HG02870 (cell line): Measurements from ENCODE around the gene ARHGAP11B.
A peak's percentile ranks its signal among the peaks of the same experiment; 100 is the strongest.
"Not testable (repeated sequence)": the region's sequence is repeated elsewhere in the genome, so short reads cannot be mapped to it uniquely, and the experiment has no call there.

ENCODE experiments used
- ATAC-seq: cut with Tn5 transposase; IDR thresholded peaks from one replicate; pipeline ENCODE4 v1.9.1; 2021; ENCODE audit warnings: mild to moderate bottlenecking, moderate library complexity; ENCODE audit not compliant: unreplicated experiment

Gene ARHGAP11B

DNA sequence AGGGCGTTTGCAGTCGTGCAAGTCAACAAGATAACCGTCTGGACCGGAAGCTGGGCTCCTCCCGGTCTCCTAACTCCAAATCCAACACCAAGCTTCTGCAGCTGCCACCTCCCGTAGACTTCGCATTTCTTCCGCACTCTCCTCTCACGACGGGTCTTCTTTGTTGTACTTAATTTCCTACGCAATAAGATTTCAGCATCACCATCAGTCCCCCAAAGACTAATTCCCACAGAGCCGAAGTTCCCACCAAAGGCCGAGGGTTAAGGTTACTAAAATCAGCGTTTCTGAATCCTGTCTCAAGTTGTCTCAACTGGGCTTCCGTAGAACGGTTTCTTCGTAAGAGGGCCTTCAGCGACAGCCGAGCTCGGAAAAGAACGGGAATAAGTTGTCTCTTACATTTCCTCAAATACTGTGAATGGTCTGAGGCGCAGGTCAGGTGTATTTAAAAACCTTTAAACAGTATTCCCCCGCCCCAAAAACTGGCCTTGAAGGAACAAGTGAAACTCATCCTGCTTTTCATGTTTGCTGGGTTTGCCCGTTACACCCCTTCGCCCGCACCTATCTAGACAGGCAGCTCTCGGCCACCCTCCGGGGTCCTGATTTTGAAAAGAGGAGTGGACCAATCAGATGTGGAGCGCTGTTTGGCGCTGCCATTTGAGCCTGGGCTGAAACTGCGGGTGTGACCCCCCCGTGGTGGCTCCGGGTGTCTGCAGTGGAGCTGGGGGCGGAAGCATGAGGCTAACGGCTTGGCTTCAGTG, at the start of gene ARHGAP11B:
Gene ARHGAP11B, plus strand, starts transcription at position 693 of the 758 bp plus-strand sequence.
- peak; percentile 92 for ATAC-seq

GRCh38 chr15:30579394-30579970, 46.4 kb upstream of the ARHGAP11B start:
- ATAC-seq: not testable (repeated sequence)

GRCh38 chr15:30580716-30581115, 45.2 kb upstream of the ARHGAP11B start:
- not testable (repeated sequence) for ATAC-seq

DNA sequence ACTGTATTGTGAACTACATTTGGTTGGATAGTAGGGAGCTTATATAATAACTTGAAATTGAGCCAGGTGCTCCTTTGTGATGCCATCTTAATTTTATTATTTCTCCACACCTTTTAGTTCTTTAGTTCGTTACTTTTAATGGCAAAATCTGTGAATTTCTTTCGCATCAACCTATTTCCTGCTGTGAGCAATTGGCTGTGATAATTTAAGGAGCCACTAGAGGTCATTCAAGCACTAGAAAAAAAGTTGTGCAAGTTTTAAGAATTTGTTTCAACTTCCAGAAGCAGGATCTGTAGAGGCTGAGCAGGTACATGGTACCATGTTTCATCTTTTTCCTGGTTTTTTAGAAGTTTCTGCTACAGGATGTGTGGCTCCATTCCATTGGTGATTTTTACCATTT, 27.0 kb upstream of the ARHGAP11B start:
- not testable (repeated sequence) for ATAC-seq

GRCh38 chr15:30603796-30604195, 22.1 kb upstream of the ARHGAP11B start, which contains the start of gene GOLGA8H:
TSS of gene GOLGA8H (plus strand) at chr15:30604028. CDS start at chr15:30604126, 98 bp downstream.
- not testable (repeated sequence) for ATAC-seq

DNA sequence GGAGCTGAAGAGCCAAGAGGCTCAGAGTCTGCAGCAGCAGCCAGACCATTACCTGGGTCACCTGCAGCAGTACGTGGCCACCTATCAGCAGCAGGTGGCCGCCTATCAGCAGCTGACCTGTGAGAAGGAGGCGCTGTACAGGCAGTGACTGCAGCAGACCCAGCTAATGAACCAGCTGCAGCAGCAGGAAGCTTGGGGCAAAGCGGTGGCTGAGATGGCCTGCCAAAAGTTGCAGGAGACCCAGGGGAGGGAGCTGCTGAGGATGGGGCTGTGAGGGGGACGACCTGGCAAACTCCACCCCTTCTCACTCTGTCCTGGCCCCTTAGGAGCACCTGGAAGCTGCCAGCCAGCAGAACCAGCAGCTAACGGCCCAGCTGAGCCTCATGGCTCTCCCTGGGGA, 13.7 kb upstream of the ARHGAP11B start:
- ATAC-seq: not testable (repeated sequence)

- ATAC-seq: not testable (repeated sequence)
Measured at GRCh38 chr15:30621342-30621741, 4.6 kb upstream of the ARHGAP11B start.

DNA sequence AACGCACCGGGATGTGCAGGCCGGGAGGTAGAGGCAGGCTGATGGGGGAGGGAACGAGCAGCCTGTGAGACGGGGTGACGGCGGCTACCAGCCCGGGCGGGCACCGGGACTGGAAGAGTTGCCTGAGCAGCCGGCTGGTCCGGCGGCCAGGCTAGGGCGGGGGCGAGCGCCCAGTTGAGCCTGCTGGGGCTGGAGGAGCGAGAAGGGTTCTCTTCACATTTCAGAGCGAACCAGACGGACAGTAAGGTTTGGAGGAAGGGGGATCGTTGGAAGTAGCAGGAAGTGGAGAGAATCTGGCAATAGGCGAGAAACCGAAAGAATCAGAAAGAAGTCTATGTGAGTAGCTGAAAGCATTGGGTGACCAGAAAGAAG, 252 bp downstream of the ARHGAP11B start:
- ATAC-seq: not testable (repeated sequence)

DNA sequence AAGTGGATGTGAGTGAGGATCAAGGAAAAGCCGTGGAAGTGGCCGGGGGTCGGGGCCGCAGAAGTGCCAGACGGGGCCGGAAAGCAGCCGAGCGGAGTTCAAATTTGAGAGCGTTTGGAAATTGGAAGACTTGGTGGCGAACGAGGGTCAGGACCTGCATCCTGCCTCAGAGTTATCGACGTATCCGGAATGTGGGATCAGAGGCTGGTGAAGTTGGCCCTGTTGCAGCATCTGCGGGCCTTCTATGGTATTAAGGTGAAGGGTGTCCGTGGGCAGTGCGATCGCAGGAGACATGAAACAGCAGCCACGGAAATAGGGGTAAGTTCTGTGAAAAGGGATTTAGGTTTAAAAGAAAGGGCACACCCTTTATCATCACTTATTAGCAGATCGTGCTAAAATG, 704 bp downstream of the ARHGAP11B start:
- ATAC-seq: not testable (repeated sequence)

GRCh38 chr15:30650012-30650929, 24.3 kb downstream of the ARHGAP11B start:
- ATAC-seq: peak; percentile 100

DNA sequence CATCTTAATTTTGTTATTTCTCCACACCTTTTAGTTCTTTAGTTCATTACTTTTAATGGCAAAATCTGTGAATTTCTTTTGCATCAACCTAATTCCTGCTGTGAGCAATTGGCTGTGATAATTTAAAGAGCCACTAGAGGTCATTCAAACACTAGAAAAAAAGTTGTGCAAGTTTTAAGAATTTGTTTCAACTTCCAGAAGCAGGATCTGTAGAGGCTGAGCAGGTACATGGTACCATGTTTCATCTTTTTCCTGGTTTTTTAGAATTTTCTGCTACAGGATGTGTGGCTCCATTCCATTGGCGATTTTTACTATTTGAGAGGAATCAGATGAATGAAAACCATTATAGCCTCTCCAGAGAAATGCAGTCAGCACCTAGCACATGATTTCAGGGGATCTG, 35.2 kb downstream of the ARHGAP11B start:
- not testable (repeated sequence) for ATAC-seq

- not testable (repeated sequence) for ATAC-seq
Measured at GRCh38 chr15:30669621-30670020, 43.7 kb downstream of the ARHGAP11B start.

DNA sequence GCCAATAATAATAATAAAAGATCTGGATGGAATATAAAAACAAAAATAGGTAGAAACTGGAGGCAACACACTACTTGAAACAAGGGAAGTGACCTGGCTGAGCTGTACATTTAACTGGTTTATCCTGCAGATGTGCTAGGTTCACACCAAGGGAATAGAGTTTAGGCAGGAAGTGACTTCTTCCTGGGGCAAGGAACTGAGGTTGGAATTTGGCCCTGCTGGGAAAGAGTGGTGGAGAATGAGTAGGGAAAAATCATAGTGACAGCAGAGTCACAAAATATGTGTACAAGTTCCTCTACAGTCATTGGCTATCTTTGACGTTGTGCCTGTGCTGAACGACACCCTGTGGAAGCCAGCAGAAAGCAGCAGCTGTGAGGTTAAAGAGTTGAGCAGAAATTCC, 44.1 kb downstream of the ARHGAP11B start:
- no peak for ATAC-seq

DNA sequence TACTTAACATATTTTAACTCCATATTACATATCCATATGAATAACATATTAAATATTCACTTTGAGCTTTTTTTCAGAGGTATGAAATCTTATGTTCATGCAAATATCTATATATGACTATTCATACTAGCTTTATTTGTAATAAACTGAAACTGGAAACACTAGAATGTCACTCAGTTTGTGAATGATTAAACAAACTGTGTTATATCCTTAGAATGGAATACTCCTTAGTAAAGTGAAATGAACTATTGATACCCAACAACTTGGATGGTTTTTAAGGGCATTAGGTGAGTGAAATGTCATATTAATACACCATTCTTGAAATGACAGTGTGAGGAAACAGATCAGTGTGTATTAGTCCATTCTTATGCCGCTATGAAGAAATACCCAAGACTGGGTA, 45.4 kb downstream of the ARHGAP11B start:
- no peak for ATAC-seq

GRCh38 chr15:30675126-30675525, 49.2 kb downstream of the ARHGAP11B start:
- ATAC-seq: no peak

GRCh38 chr15:30675891-30676290, 50.0 kb downstream of the ARHGAP11B start:
- ATAC-seq: not testable (repeated sequence)

DNA sequence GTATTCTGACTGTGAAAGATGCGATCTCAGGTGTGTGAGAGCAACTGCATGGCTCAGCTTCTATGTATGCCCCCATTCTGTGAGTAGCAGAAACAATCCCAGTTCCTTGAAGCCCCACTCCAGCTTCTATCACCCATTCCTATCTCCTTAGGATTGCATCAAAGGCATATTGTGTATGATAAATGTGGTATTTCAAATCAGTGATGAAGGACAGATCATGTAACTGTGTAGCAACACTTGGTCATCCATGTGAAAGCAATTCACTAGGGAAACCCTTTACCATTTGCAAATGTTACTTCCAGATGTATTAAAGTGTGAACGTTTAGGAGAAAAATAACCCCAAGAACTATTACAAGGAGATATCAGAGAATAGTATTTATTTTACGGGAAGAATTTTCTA, 55.1 kb downstream of the ARHGAP11B start:
- not testable (repeated sequence) for ATAC-seq

GRCh38 chr15:30685709-30686285, 59.9 kb downstream of the ARHGAP11B start:
- ATAC-seq: not testable (repeated sequence)

GRCh38 chr15:30686651-30687050, 60.7 kb downstream of the ARHGAP11B start:
- ATAC-seq: not testable (repeated sequence)
